Measurements from ENCODE around the gene CTCF. TPM values are rescaled to one million over a fixed set of nuclear protein-coding genes. Genes with fewer than 3 reads are reported as not detected.

Gene CTCF
- total RNA-seq, 1 experiment from 2014 or later: 30.3 TPM

DNA sequence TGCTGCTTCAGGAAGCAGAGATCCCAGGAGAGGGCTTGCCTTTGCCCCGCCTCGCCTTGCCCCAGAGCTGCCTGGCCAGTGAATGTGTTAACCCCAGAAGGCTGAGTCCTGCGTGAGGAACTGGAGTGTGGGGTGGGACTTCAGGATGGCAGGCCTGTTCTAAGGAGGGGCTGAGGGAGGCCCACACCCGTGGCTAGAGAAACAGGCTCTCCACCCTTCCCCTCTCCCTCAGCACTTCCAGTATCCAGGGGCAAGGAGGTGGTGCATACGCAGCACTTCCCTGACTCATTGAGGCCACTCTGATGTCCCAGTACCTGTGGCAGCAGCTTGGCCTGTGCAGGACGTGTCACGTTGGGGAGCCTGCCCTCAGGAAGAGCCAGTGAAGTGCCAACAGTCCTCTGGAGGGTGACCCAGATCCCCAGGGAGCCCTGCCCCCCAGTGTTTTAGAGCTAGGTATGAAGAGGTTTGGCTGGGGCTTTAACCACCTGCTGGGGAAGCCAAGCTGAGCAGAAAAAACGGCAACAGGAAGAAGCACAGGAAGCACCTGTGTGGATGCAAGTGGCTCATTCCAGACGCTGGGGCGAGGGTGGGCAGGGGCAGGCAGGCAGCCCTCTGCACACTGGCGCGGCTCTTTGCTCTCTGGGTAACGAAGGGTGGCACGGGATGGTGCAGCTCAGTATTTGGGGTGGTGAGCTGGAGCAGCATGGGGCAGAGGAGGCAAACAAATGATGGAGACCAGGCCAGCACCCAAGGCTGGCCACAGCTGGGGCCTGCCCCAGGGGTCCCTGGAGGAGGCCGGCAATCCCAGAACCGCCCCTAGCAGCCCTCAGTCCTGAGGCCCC lies 14.7 kb upstream of the CTCF start:
- POLR2A ChIA-PET (ENCODE audit: unreplicated experiment): interaction anchor here (0.5 to 0.6 kb wide), 2 partner anchors 117 to 272 kb away, joined by 8 to 11 read pairs; partner anchors contain the start of gene HSD11B2
- H4K20me1 ChIP-seq (ENCODE audit: low read length): no peaks in the 10 kb centered on the region

DNA sequence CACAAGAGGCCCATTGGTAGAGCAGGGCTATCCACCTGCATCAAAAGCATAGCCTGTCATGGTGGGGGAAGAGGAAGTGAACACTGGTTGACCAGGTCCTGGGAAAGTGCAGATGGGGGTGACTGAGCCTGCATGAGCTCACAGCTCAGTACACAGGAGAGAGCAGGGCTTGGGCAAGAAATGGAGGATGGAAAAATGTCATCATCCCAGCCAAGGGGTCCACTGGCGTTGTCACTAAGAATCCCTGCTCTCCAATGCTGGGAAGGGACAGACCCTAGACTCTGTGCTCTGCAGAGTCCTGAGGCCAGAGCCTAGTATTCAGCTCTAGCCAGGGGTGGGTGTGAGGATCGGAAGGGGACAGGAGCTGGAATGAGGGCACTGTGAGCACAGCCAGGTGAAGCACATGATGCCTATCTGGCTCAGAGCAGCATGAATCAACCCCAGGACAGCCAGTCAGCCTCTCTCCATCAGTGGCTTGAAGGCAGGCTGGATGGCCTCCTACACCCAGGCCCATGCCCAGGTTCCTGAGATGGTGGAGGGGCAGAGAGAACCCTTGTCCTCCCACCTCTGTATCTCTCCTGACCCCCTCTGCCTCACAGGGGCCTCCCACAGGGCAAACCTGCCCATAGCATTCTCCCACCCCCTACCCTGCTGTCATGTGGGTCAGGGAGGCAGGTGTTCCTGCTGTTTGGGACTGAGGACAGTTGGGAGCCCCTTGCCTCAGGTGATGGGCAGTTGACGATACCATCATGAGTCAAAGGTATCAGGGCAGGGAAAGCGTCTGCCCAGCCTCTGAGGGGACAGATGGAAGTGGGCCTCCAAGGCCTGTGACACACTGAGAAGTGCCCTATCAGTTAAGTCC lies 13.8 kb upstream of the CTCF start:
- Histone ChIP-seq H3F3A (ENCODE audit: low read length, unreplicated experiment) (no peaks in the 10 kb centered on the region), H3K27me3 (ENCODE audit: low read length) (no peaks in the 10 kb centered on the region), H2AFZ (ENCODE audit: low read length) (no peak overlapping the region), H4K20me1 (ENCODE audit: low read length) (no peaks in the 10 kb centered on the region), H3K9me3 (ENCODE audit: low read length) (no peaks in the 10 kb centered on the region), H3K4me1 (ENCODE audit: insufficient read depth, low read length) (no peaks in the 10 kb centered on the region), H3K4me3 (ENCODE audit: low read length) (no peak overlapping the region), H3K79me2 (ENCODE audit: low read length) (no peaks in the 10 kb centered on the region), H3K27ac (ENCODE audit: low read length) (no peak overlapping the region), H3K36me3 (ENCODE audit: low read depth, low read length) (no peaks in the 10 kb centered on the region; the same call in none of the 2 replicates), H3K9ac (ENCODE audit: low read length) (no peak overlapping the region), H3K9me2 (replicated peaks; ENCODE audit: low read length) (no peaks in the 10 kb centered on the region), H3K4me2 (ENCODE audit: low read length) (no peak overlapping the region)
- no TSS peak for BruUV-seq (replicated peaks)
- intact Hi-C loops (cut with micrococcal nuclease): no loop called here
- CTCF ChIA-PET: interaction anchor here (0.6 kb wide), 1 partner anchor 336 kb away, joined by 5 read pairs; no protein-coding TSS in a partner anchor
- POLR2A ChIA-PET (ENCODE audit: unreplicated experiment): no interaction called here
- DNase-seq (no peak), ATAC-seq (no peak)
- TF ChIP-seq EZH2phosphoT487 (IDR thresholded peaks at IDR 0.05; ENCODE audit: borderline replicate concordance, low read length) (no peak), EZH2 (IDR thresholded peaks at IDR 0.05; ENCODE audit: low read length, unreplicated experiment) (no peak)
- TF ChIP-seq, protein P1, sequence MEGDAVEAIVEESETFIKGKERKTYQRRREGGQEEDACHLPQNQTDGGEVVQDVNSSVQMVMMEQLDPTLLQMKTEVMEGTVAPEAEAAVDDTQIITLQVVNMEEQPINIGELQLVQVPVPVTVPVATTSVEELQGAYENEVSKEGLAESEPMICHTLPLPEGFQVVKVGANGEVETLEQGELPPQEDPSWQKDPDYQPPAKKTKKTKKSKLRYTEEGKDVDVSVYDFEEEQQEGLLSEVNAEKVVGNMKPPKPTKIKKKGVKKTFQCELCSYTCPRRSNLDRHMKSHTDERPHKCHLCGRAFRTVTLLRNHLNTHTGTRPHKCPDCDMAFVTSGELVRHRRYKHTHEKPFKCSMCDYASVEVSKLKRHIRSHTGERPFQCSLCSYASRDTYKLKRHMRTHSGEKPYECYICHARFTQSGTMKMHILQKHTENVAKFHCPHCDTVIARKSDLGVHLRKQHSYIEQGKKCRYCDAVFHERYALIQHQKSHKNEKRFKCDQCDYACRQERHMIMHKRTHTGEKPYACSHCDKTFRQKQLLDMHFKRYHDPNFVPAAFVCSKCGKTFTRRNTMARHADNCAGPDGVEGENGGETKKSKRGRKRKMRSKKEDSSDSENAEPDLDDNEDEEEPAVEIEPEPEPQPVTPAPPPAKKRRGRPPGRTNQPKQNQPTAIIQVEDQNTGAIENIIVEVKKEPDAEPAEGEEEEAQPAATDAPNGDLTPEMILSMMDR (conservative IDR thresholded peaks at IDR 0.05; ENCODE audit: low read depth, low read length): no peak

More for the DNA sequence above, 14.7 kb upstream of the CTCF start:
- intact Hi-C loops (cut with micrococcal nuclease): no loop called here
- CTCF ChIA-PET: interaction anchor here (0.6 to 1.6 kb wide), 8 partner anchors 8 to 335 kb away, joined by 3 to 19 read pairs (median 5); partner anchors contain the start of gene CTCF
- H3K4me1 ChIP-seq (ENCODE audit: insufficient read depth, low read length): no peaks in the 10 kb centered on the region
- no peak for DNase-seq
- H2AFZ ChIP-seq (ENCODE audit: low read length): no peak overlapping the region
- H3K79me2 ChIP-seq (ENCODE audit: low read length): no peaks in the 10 kb centered on the region
- H3K36me3 ChIP-seq (ENCODE audit: low read depth, low read length): no peaks in the 10 kb centered on the region; the same call in none of the 2 replicates
- H3K9ac ChIP-seq (ENCODE audit: low read length): no peak overlapping the region
- H3K27ac ChIP-seq (ENCODE audit: low read length): no peak overlapping the region
- no peak overlapping the region for H3K4me3 ChIP-seq (ENCODE audit: low read length)
- TF ChIP-seq, protein P1 (conservative IDR thresholded peaks at IDR 0.05; ENCODE audit: low read depth, low read length): no peak
- TF ChIP-seq EZH2 (IDR thresholded peaks at IDR 0.05; ENCODE audit: low read length, unreplicated experiment) (no peak), EZH2phosphoT487 (IDR thresholded peaks at IDR 0.05; ENCODE audit: borderline replicate concordance, low read length) (no peak)
- no peaks in the 10 kb centered on the region for H3K9me3 ChIP-seq (ENCODE audit: low read length)
- no peaks in the 10 kb centered on the region for H3K27me3 ChIP-seq (ENCODE audit: low read length)
- no peaks in the 10 kb centered on the region for H3K9me2 ChIP-seq (replicated peaks; ENCODE audit: low read length)
- no TSS peak for BruUV-seq (replicated peaks)
- no peak overlapping the region for H3K4me2 ChIP-seq (ENCODE audit: low read length)
- no peaks in the 10 kb centered on the region for H3F3A ChIP-seq (ENCODE audit: low read length, unreplicated experiment)
- ATAC-seq: no peak
